Measurements from ENCODE around the gene CALY.
"Not testable (repeated sequence)": the region's sequence is repeated elsewhere in the genome, so short reads cannot be mapped to it uniquely, and the experiment has no call there.

CALY gene

GRCh38 chr10:133329491-133330202, 7.0 kb downstream of the CALY start:
- peak; percentile 91 for DNase-seq (ENCODE audit: low spot score)

DNA sequence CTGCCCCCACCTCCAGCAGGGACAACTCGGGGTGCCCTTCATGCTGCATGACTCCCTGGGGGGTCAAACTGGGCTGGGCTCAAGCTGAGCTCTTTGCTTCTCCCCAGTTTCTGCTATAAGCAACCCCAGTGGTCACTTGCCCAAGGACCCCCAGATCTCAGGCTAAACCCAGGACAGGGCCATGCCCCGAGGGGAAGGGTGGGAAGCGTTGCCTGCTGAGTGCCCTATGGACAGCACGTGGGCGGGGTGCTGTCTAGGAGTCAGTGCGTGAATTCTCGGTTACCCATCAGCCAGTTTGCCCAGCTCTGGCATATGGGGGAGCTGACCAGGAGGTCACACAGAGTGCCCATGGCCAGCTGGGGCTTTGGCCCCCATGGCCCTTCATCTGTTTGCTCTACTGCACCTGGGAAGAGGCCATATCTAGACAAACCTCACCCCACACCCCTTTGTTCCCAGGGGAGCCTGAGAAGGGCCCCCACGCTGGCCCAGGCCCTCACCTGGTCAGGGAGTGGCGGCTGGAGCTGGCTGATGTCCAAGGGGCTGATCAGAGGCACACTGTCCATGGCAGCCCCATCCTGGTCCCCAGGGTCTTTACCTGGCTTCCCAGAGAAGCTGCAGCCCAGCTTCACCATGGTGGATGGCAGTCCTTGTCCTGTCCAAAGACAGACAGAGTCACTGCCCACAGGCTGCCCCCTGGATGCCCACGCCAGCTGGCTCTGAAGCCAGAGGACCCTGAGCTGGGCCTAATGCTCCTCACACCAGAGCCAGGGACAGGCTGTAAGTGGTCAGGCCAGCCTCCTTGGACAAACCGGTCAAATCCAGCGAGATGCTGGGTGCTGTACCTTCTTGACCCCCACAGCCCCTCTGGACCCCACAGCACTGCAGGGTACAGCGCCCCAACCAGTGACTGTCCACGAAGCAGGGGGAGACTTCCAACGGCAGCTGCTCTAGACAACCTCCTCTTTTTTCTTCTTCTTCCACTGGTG, 8.0 kb downstream of the CALY start:
- no peak for DNase-seq (ENCODE audit: low spot score)

GRCh38 chr10:133327651-133328357, 8.9 kb downstream of the CALY start:
- no peak for DNase-seq (ENCODE audit: low spot score)

GRCh38 chr10:133326745-133327650, 9.7 kb downstream of the CALY start:
- no peak for DNase-seq (ENCODE audit: low spot score)

GRCh38 chr10:133326223-133326551, 10.5 kb downstream of the CALY start:
- no peak for DNase-seq (ENCODE audit: low spot score)

- DNase-seq (ENCODE audit: low spot score) = no peak
Observed at GRCh38 chr10:133325440-133326222, 11.1 kb downstream of the CALY start.

- no peak for DNase-seq (ENCODE audit: low spot score)
Observed at GRCh38 chr10:133324857-133325260, 11.8 kb downstream of the CALY start.

GRCh38 chr10:133324198-133324792, 12.4 kb downstream of the CALY start:
- DNase-seq (ENCODE audit: low spot score) = peak; percentile 88

DNA sequence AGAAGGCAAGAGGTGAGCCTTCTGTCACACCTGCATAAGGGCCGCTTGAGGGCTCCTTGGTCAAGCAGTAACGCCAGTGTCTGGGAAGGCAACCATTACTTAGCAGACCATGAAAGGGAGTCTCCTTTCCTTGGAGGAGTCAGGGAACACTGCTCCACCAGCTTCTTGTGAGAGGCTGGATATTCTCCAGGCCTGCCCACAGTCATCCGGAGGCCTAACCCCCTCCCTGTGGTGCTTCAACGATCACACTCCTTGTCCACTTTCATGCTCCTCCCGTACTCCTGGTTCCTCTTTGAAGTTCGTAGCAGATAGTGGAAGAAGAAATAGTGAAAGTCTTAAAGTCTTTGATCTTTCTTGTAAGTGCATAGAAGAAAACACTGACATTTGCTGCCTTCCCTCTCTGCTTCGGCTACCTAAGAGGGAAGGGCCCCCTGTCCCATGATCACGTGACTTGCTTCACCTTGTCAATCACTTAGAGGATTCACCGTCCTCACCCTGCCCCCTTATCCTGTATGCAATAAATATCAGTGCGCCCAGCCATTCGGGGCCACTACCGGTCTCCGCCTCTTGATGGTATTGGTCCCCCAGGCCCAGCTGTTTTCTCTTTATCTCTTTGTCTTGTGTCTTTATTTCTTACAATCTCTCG, 14.5 kb downstream of the CALY start:
- not testable (repeated sequence) for DNase-seq (ENCODE audit: low spot score)

DNA sequence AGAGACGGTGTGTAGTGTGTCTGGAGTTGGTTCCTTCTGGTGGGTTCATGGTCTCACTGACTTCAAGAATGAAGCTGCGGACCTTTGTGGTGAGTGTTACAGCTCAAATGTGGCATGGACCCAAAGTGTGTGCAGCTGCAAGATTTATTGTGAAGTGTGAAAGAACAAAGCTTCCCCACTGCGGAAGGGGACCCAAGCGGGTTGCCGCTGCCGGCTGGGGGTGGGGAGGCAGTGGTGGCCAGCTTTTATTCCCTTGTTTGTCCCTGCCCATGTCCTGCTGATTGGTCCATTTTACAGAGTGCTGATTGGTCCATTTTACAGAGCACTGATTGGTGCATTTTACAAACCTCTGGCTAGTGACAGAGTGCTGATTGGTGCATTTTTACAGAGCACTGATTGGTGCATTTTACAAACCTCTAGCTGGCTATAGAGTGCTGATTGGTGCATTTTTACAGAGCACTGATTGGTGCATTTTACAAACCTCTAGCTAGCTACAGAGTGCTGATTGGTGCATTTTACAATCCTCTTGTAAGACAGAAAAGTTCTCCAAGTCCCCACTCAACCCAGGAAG, 15.8 kb downstream of the CALY start:
- not testable (repeated sequence) for DNase-seq (ENCODE audit: low spot score)

DNA sequence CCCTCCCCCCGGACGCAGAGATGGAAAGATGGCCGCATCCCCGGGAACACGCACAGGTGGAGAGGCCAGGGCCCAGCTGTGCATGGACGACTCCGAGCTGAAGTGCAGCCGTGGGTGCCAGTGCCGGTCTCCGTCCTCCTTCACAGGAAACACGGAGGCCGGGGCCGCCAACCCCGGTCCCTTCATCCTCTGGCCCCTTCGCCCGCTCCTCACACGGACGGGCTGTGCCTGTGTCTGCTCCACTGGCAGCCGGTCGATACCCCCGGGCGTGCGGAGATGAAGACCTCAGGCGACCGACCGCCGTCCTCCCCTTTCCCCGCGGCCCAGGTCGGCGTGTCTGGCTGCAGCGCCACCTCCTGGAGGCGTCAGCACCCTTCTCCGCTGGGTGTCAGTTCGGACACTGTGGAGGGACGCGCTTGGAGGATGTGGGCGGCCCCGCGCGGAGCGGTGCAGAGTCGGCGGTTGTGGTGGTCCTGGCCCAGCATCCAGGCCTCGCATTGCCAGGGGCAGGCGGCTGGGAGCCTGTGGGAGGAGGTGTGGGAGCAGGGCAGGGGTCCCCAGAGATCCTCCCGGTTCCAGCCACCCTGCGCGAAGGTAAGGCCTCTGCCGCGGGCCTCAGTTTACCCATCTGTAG, 18.1 kb downstream of the CALY start:
- peak; percentile 76 for DNase-seq (ENCODE audit: low spot score)

- DNase-seq (ENCODE audit: low spot score) = no peak
Observed at GRCh38 chr10:133316732-133317131, 20.0 kb downstream of the CALY start.

GRCh38 chr10:133316266-133316665, 20.4 kb downstream of the CALY start:
- DNase-seq (ENCODE audit: low spot score) = no peak

GRCh38 chr10:133315847-133316246, 20.8 kb downstream of the CALY start:
- DNase-seq (ENCODE audit: low spot score) = no peak

DNA sequence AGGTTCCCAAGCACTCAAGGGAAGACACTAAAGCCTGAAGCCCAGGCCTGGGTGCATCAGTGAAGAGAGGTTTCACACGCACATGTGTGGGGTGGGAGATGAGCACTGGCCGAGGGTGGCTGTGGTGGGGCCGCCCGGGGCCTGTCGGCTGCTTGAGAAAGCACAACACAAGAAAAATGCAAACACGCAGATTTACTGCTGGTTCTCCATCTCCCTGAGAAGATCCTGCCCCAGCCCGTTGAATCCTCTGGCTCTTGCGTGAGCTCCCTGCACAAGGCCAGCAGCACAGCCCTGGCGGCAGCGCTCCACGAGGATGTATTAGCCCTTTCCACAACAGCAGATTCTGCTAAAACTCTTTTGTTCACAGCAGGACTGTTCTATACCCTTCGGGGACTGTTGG, 21.8 kb downstream of the CALY start:
- DNase-seq (ENCODE audit: low spot score) = no peak

GRCh38 chr10:133313192-133313591, 23.5 kb downstream of the CALY start:
- DNase-seq (ENCODE audit: low spot score) = no peak

DNA sequence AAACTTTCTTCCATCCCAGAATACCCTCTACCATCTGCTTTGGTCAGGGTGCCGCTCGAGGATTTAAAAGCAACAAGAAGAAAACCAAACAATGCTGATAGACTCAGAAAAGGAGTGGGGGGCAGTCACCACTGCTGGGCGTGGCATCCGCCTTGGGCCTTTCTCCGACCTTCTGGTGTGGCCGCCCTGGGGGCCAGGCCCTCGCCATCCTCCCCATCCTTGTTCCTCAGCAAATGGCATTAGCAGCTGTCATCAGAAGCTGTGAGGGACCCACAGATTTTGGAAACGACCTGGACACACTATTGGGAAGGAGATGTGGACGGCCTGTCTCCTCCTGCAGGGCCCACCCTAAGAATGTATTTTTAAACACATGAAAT, 23.9 kb downstream of the CALY start:
- DNase-seq (ENCODE audit: low spot score) = no peak

- no peak for DNase-seq (ENCODE audit: low spot score)
Observed at GRCh38 chr10:133312016-133312768, 24.5 kb downstream of the CALY start.

Data from HuH-7.5 (cell line).